Measurements from ENCODE around the gene DCC.

- TF ChIP-seq POLR2AphosphoS5 (IDR thresholded peaks at IDR 0.05): no peak
- TF ChIP-seq CTCF (IDR thresholded peaks at IDR 0.05): no peak
- TF ChIP-seq POLR2A (IDR thresholded peaks at IDR 0.05): no peak
These were observed 75.1 kb downstream of the DCC start for GRCh38 chr18:52415131-52415530.

Data from transverse colon (tissue), 4 donors.